Adrenal gland (tissue), 5 donors: ENCODE results near the gene HRAS.

Experiments
- CTCF ChIP-seq, 6 experiments: fragments of 450-650 bp in 4 of 6; fragments of 200-600 bp in 2 of 6; sonication (generic) in 1 of 6; IDR thresholded peaks; 1 replicate in 5 of 6; 2 replicates in 1 of 6; pipeline versions ENCODE4 v1.5.1 to v1.8.0; 2016 to 2021; ENCODE audit warnings: antibody characterized with exemption in 6 of 6, mild to moderate bottlenecking in 2 of 6, moderate library complexity in 1 of 6
- POLR2A ChIP-seq, 2 donors: fragments of 450-650 bp; IDR thresholded peaks; one replicate each; pipeline ENCODE4 v1.6.1; 2017; ENCODE audit warnings: antibody characterized with exemption in 2 of 2, mild to moderate bottlenecking in 2 of 2, moderate library complexity in 1 of 2
- donor health status: DM: no; HTN: no; CAD: no.

DNA sequence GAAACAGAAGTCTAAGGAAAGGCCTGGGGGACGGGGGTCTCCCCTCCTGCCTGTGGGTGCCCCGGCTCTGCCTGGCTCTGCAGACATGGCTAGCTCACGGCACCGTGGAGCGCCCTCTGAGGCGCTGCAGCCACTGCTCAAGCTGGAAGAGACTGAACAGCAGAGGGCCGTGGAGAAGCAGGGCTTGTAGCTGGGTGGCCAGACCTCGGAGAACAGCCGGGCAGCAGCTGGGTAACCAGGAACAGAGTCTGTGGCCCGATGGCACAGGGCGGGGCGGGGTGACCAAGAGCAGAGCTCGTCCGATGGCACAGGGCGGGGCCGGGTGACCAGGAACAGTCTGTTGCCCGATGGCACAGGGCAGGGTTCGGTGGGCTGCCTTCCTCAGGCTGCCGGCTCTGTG lies 46.4 kb downstream of the HRAS start:
- no peak for TF ChIP-seq CTCF (IDR thresholded peaks at IDR 0.05)
- no peak for TF ChIP-seq POLR2A (IDR thresholded peaks at IDR 0.05)
